C4-2B (cell line): ENCODE data around the gene FHIT.

Experiments
- ZFX ChIP-seq: fragments of 450-650 bp; IDR thresholded peaks from 2 replicates; pipeline ENCODE4 v1.6.1; 2017
- TF ChIP-seq, protein P1 (sequence below): fragments of 450-650 bp; conservative IDR thresholded peaks from 2 replicates; pipeline ENCODE4 v1.5.1; 2017; ENCODE audit warnings: mild to moderate bottlenecking

DNA sequence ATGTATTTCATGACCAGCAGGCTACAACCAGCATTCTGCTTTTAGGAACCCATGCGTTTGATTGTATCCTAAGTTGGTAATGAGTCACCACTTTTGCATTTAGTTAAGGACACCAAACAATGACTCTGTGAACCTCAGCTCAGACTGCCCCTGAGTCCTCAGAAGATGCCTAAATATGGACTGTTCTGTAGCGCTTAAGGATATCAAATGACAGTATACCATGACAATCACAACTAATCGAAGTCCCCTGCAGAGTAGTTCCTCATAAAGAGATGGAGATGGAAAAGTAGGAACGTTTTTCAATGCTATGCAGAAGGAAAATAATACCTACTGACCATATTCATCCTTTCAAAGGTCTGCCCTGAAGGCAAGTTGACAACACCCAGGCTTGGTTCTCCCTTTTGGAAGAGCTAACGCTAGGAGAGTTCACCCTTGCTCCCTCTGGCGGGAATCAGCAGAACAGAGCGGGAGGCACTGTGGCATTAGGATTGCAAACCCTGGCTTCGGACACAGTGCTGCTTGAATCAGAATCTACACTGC lies 508.6 kb downstream of the FHIT start:
- TF ChIP-seq, protein P1, sequence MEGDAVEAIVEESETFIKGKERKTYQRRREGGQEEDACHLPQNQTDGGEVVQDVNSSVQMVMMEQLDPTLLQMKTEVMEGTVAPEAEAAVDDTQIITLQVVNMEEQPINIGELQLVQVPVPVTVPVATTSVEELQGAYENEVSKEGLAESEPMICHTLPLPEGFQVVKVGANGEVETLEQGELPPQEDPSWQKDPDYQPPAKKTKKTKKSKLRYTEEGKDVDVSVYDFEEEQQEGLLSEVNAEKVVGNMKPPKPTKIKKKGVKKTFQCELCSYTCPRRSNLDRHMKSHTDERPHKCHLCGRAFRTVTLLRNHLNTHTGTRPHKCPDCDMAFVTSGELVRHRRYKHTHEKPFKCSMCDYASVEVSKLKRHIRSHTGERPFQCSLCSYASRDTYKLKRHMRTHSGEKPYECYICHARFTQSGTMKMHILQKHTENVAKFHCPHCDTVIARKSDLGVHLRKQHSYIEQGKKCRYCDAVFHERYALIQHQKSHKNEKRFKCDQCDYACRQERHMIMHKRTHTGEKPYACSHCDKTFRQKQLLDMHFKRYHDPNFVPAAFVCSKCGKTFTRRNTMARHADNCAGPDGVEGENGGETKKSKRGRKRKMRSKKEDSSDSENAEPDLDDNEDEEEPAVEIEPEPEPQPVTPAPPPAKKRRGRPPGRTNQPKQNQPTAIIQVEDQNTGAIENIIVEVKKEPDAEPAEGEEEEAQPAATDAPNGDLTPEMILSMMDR: peak; percentile 60
- TF ChIP-seq ZFX: no peak
